Activated naive CD4-positive, alpha-beta T cell treated with anti-CD3 and anti-CD28 coated beads, Interleukin-2, amount 50 U/mL, for 72 hours (primary cell): Measurements from ENCODE around the gene IFITM10. TPM values are rescaled to one million over a fixed set of nuclear protein-coding genes. Genes with fewer than 3 reads are reported as not detected.

Source experiments
- ATAC-seq, 2 donors: fragments of 150-1000 bp; cut with Tn5 transposase; 2 replicates each; pipeline ENCODE4 v1.10.0; 2021; ENCODE audit warnings: mild to moderate bottlenecking in 2 of 2, moderate library complexity in 2 of 2
- DNase-seq, 2 donors: peaks; one replicate each; pipeline ENCODE4 v3.0.0; 2021 to 2022; ENCODE audit warnings: low spot score in 2 of 2
- H3K27ac Mint-ChIP-seq, 2 donors: one replicate each; pipeline ENCODE4 v1.8.0; 2022; ENCODE audit warnings: mild to moderate bottlenecking in 2 of 2, mixed read lengths in 2 of 2
- H3K36me3 Mint-ChIP-seq, 2 donors: one replicate each; pipeline ENCODE4 v1.8.0; 2022; ENCODE audit warnings: mixed read lengths in 2 of 2
- H3K9me3 Mint-ChIP-seq, 2 donors: one replicate each; pipeline ENCODE4 v1.8.0; 2022; ENCODE audit warnings: mixed read lengths in 2 of 2
- total RNA-seq, 2 donors: library from RNA; stranded (reverse); gene quantifications; one replicate each; pipeline ENCODE4 v1.2.3, GENCODE V29; 2022

Gene IFITM10
- total RNA-seq, 2 donors from 2014 or later, result 1.2 to 1.8 TPM

GRCh38 chr11:1748636-1749394 lies 1.6 kb downstream of the IFITM10 start:
- peak in 1 of 2 donors; percentile 6 for ATAC-seq

DNA sequence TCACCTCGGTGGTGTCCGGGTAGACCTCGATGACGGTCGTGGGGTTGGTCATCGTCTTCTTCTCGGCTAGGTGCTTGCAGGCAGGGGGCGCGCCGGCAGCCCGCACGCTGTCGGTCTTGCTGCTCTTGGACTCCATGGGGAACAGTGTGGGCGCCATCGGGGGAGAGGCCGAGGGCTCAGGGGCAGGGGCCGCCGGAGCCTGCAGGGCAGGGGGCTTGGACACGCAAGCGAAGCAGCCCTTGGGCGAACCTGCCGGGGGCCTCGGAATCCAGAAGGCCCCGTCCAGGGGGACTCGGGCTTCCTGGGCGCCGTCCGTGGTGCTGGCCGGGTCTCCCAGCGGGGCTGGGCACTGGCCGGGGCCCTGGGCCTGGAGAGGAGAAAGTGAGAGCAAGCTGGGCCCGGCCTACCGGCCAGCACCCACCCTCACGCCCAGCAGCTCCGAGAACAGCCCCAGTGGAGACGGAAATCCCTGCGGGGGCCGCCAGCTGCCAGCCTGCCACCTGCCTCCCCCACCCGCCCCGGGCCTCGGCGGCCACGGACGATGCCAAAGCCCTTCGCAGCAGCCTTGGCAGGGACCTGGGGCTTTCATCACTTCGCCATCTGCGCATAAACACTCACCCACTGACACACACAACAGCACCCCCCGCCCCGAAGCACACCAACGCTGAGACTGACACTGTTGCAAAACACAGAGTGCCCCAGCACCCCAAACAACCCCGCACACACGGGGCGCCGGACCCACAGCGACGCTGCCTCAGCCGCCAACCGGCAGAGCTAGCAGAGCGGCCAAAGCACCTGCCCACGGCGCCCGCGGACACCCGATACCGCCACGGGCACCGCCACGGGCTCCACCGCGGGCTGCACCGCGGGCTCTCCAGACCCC lies 2.4 kb downstream of the IFITM10 start:
- no peak overlapping the region for H3K27ac Mint-ChIP-seq
- no peak for DNase-seq
- ATAC-seq, result no peak
- H3K36me3 Mint-ChIP-seq, result no peaks in the 10 kb centered on the region
- peaks cover 5 to 9% of the 10 kb centered on the region in 2 donors for H3K9me3 Mint-ChIP-seq

More at GRCh38 chr11:1748636-1749394, 1.6 kb downstream of the IFITM10 start:
- DNase-seq, result no peak
- no peak overlapping the region for H3K27ac Mint-ChIP-seq
- H3K9me3 Mint-ChIP-seq, result peaks cover 5 to 9% of the 10 kb centered on the region in 2 donors
- H3K36me3 Mint-ChIP-seq, result no peaks in the 10 kb centered on the region

DNA sequence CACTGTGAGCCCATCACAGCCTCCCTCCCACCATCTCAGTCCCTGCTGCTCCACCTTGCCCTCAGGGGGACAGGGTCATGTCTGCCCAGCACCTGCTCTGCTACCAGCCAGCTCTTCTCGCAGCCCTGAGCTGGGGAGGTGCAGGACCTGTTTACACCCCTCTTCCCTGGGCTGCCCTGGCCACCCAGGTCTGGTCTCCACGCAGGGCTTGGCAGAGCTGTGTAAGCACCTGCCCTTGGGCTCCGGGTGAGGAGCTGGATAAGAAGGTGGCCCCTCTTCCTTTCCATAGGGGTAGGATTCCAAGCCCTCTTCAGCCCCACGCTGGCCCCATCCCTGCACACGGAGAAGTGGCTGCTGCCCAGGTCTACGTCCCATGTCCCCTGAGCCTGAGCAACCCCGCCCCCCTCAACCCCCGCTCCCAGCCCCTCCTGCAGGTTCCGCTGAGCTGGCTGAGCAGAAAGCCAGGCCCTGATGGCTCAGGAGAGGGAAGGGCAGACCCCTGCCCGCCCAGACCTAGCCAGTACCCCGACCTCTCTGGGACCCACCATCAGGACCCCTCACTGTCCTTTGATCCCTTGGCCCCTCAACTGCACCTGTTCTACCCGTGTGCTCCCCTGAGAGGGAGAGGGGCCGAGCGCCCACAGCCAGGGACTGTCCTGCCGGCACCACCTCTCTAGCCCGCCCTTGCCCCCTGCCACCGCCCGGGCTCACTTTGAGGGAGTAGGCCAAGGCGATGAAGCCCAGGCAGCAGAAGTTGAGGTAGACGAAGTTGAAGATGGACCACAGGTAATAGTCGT lies 3.2 kb downstream of the IFITM10 start:
- no peaks in the 10 kb centered on the region for H3K36me3 Mint-ChIP-seq
- no peak for ATAC-seq
- H3K27ac Mint-ChIP-seq, result no peak overlapping the region
- DNase-seq, result no peak
- H3K9me3 Mint-ChIP-seq, result peaks cover 5 to 9% of the 10 kb centered on the region in 2 donors

- no peak for ATAC-seq
- Mint-ChIP-seq H3K9me3 (peaks cover 5 to 9% of the 10 kb centered on the region in 2 donors), H3K27ac (no peak overlapping the region), H3K36me3 (no peaks in the 10 kb centered on the region)
- no peak for DNase-seq
Observed at GRCh38 chr11:1746511-1746931, 3.9 kb downstream of the IFITM10 start.

GRCh38 chr11:1745701-1746320 lies 4.6 kb downstream of the IFITM10 start:
- ATAC-seq (no peak), DNase-seq (no peak)
- H3K9me3 Mint-ChIP-seq, result peaks cover 5 to 9% of the 10 kb centered on the region in 2 donors
- H3K36me3 Mint-ChIP-seq, result no peaks in the 10 kb centered on the region
- H3K27ac Mint-ChIP-seq, result no peak overlapping the region

DNA sequence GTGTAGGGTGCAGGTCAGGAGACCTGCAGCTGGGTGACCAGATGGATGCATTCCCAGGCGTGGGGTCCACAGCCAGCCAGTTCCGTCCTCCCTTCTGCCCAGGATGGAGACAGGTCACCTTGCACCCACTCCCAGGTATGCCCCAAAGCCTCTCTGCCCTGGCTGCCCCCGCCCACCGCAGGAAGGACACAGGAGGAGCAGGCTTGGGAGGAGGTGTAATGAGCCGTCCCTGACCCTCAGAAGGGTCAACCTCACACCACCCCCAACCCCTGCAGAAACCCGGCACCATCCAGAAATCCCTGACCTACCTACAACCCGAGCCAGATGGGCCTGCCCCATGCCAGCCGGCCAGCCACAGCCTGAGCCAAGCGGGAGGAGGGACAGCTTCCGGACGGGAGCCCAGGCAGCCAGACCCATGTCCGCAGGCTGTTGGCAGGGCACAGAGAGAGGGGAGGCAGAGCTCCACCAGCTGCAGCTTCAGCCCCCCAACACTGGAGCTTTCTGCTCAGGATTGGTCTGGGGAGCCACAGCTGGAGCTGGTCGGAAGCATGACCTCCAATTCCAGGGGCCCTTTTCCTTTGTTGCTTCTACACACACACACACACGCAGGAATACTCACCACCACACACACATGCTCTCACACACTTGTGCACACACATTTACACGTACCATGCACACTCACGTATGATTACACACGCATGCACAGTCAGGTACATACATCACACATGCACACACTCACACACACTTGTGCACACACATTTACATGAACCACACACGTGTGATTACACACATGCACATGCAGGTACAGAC lies 5.3 kb downstream of the IFITM10 start:
- Mint-ChIP-seq H3K27ac (no peak overlapping the region), H3K36me3 (no peaks in the 10 kb centered on the region), H3K9me3 (peaks cover 5 to 9% of the 10 kb centered on the region in 2 donors)
- ATAC-seq, result no peak
- DNase-seq, result no peak

DNA sequence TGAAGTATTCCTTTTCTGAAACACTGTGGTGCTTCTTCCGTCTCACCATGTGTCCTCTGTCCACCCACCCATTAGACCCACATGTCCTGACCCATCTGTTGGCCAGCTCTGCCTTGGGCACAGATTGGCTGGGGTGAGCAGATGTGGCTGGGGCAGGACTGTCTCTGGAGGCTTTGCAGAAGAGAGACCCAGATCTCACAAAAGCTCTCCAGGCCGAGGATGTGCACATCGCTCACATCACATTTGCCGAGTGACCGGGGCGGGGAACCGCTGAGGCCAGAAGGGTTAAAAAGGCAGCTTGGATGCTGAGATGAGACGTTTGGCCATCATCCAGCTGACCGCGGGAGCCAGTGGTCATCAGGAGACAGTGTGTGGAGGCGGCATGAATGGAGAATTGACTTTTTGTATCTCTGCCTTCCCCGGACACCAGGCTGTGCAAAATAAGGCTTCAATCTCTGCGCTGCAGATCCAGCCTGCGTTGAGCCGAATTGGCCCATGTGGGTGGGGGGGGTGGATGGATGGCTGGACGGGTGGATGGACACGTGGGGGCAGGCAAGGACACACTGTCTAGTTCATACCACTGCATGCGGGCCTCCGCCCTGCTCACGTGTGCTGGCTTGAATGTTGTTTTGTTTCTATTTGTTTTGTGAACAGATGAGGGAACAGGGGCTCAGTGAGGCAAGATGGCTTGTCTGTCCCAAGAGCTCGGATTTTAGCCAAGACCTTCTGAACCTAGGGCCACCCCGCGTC lies 6.1 kb downstream of the IFITM10 start:
- ATAC-seq (no peak), DNase-seq (peak in 1 of 2 donors; percentile 23)
- Mint-ChIP-seq H3K36me3 (no peaks in the 10 kb centered on the region), H3K27ac (no peak overlapping the region), H3K9me3 (peaks cover 5 to 9% of the 10 kb centered on the region in 2 donors)

DNA sequence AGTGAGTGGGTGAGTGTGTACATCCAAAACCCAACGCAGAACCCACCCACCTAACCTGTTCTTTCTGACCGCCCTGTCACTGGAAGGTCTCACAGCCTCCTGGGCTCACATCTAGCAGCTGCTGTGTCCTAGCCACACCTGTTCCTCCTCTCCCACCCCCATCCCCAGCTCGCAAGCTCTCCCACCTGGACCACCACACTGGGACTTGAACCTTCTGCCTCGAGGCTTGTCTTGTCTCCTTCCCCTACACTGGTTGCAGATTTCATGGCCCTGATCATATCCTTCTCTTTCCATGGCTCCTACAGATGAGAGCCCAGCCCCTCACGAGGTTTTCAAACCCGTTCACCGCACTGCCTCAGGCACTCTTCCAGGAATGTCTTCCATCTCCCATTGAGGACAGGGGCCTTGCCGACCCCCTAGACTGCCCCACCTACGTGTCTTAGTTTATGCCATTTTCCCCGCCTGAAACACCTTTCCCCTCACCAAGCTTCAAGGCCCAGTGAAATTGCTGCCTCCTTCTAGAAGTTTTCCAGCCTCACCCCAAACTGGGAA lies 6.7 kb downstream of the IFITM10 start:
- Mint-ChIP-seq H3K9me3 (peaks cover 5 to 9% of the 10 kb centered on the region in 2 donors), H3K27ac (no peak overlapping the region), H3K36me3 (no peaks in the 10 kb centered on the region)

GRCh38 chr11:1742869-1743584 lies 7.4 kb downstream of the IFITM10 start:
- ATAC-seq (no peak), DNase-seq (no peak)
- H3K36me3 Mint-ChIP-seq, result no peaks in the 10 kb centered on the region
- peaks cover 5 to 9% of the 10 kb centered on the region in 2 donors for H3K9me3 Mint-ChIP-seq
- no peak overlapping the region for H3K27ac Mint-ChIP-seq

More for the DNA sequence above, 6.7 kb downstream of the IFITM10 start:
- ATAC-seq (no peak), DNase-seq (peak in 1 of 2 donors; percentile 40)

DNA sequence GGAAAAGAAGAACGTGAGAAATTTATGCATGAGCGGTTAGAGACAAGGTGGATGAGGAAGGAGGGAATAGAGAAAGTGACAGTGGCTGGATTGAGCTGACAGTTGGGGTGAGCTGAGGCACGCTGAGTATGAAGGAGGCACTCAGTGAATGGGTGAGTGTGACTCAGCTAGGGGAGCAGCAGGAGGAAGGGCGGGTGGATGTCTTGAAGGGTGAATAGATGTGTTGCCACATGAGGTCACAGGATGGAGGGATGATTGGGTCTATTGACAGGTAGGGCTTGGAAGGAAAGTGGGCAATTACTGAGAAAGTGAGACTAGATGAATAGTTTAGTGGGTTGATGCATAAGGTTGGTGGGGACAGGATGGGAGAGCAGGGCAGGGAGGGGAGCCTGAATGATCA lies 8.0 kb downstream of the IFITM10 start:
- peaks cover 5 to 9% of the 10 kb centered on the region in 2 donors for H3K9me3 Mint-ChIP-seq
- peak in 1 of 2 donors; percentile 31 for DNase-seq

DNA sequence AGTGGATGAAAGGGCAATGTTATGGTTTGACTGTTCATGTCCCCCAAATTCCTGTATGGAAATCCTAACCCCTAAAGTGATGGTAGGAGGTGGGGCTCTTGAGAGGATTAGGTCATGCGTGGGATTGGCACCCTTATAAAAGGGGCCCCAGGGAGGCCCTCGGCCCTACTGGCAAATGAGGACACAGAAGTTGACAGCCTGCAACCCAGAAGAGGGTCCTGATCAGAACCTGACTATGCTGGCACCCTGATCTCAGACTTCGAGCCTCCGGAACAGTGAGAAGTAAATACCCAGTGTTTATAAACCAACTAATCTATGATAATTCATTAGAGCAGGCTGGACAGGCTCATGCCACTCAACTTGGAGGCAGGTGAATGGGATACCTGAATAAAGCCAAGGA lies 8.7 kb downstream of the IFITM10 start:
- no peak for ATAC-seq
- no peak overlapping the region for H3K27ac Mint-ChIP-seq

More for the DNA sequence above, 8.0 kb downstream of the IFITM10 start:
- ATAC-seq, result peak; percentile 46 to 74
- no peak overlapping the region for H3K27ac Mint-ChIP-seq
- no peaks in the 10 kb centered on the region for H3K36me3 Mint-ChIP-seq

GRCh38 chr11:1740786-1741530 lies 9.4 kb downstream of the IFITM10 start:
- H3K36me3 Mint-ChIP-seq, result no peaks in the 10 kb centered on the region
- H3K27ac Mint-ChIP-seq, result no peak overlapping the region
- peaks cover 11 to 12% of the 10 kb centered on the region in 2 donors for H3K9me3 Mint-ChIP-seq
- DNase-seq (peak in 1 of 2 donors; percentile 26), ATAC-seq (no peak)

More for the DNA sequence above, 8.7 kb downstream of the IFITM10 start:
- DNase-seq, result peak in 1 of 2 donors; percentile 14
- peaks cover 8 to 9% of the 10 kb centered on the region in 2 donors for H3K9me3 Mint-ChIP-seq
- no peaks in the 10 kb centered on the region for H3K36me3 Mint-ChIP-seq

DNA sequence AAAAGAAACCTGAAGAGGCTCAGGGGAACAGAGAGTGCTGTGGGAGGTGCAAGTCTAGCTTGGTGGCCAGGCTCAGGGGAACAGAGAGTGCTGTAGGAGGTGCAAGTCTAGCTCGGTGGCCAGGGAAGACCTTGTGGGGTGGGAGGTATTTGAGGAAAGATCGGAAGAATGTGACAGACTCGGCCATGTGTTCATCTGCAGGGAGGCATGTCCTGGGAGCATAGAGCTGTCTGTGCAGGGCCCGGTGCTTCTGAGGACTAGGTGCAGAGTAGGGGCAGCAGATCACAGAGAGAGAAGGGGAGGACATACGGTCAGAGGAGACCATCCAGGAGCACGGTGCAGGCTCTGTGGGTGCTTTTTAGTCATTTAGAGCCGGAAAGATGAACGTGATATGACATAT lies 10.8 kb downstream of the IFITM10 start:
- ATAC-seq, result no peak
- peak in 1 of 2 donors; percentile 26 for DNase-seq
- no peaks in the 10 kb centered on the region for H3K36me3 Mint-ChIP-seq
- H3K9me3 Mint-ChIP-seq, result peaks cover 8 to 17% of the 10 kb centered on the region in 2 donors
- H3K27ac Mint-ChIP-seq, result no peak overlapping the region
